ENCODE data around the gene ZNF512. TPM values are rescaled to one million over a fixed set of nuclear protein-coding genes. Genes with fewer than 3 reads are reported as not detected.

The ZNF512 gene
- total and polyA plus RNA-seq, 2 of the 13 experiments (the other 11 are each of a cell fraction or from before 2014, with no cell fraction given) = 29.8 to 31.0 TPM

DNA sequence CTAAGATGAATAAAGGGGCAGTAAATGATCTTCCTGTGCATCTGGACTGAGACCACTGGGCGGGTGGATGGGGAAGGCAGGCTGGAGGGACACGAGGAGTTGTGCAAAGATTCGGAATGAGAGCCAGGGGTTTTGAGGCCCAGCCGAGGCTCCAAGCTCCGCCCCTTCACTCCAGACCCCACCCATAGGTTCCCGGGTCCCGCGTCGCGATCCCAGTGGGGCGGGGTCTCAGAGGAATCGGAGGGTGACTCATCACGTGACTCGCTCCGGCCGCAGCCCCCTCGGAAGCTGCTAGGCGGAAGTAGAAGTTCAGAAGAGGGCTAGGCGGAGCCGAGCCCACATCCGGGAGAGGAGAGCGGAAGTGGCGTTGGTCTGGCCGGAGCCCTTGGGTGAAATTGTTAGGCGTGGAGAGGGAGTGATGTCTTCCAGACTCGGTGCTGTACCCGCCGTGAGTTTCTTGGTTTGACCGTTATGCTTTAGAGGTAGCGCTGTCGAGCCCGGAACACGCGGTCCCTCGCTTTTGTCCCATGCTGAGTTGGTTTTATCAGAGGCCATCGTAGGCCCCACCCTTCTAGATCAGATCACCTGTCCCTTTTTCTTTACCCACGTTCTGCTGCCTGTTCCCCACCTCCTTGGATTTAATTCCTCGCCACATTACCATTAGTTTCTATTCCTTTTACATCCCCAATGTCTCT is at the start of gene ZNF512 (continued):
- TF ChIP-seq, protein P1, sequence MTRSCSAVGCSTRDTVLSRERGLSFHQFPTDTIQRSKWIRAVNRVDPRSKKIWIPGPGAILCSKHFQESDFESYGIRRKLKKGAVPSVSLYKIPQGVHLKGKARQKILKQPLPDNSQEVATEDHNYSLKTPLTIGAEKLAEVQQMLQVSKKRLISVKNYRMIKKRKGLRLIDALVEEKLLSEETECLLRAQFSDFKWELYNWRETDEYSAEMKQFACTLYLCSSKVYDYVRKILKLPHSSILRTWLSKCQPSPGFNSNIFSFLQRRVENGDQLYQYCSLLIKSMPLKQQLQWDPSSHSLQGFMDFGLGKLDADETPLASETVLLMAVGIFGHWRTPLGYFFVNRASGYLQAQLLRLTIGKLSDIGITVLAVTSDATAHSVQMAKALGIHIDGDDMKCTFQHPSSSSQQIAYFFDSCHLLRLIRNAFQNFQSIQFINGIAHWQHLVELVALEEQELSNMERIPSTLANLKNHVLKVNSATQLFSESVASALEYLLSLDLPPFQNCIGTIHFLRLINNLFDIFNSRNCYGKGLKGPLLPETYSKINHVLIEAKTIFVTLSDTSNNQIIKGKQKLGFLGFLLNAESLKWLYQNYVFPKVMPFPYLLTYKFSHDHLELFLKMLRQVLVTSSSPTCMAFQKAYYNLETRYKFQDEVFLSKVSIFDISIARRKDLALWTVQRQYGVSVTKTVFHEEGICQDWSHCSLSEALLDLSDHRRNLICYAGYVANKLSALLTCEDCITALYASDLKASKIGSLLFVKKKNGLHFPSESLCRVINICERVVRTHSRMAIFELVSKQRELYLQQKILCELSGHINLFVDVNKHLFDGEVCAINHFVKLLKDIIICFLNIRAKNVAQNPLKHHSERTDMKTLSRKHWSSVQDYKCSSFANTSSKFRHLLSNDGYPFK (CRISPR knock-in tag; IDR thresholded peaks at IDR 0.05; ENCODE audit: borderline replicate concordance) = peak; percentile 80; the same call in 1 of the 2 replicates
- TF ChIP-seq PHF8 (CRISPR knock-in tag; IDR thresholded peaks at IDR 0.05) = peak; percentile 88
- TF ChIP-seq, protein P2, sequence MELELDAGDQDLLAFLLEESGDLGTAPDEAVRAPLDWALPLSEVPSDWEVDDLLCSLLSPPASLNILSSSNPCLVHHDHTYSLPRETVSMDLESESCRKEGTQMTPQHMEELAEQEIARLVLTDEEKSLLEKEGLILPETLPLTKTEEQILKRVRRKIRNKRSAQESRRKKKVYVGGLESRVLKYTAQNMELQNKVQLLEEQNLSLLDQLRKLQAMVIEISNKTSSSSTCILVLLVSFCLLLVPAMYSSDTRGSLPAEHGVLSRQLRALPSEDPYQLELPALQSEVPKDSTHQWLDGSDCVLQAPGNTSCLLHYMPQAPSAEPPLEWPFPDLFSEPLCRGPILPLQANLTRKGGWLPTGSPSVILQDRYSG (CRISPR knock-in tag; IDR thresholded peaks at IDR 0.05) = no peak; the same call in 1 of the 2 replicates
- TF ChIP-seq, protein P3, sequence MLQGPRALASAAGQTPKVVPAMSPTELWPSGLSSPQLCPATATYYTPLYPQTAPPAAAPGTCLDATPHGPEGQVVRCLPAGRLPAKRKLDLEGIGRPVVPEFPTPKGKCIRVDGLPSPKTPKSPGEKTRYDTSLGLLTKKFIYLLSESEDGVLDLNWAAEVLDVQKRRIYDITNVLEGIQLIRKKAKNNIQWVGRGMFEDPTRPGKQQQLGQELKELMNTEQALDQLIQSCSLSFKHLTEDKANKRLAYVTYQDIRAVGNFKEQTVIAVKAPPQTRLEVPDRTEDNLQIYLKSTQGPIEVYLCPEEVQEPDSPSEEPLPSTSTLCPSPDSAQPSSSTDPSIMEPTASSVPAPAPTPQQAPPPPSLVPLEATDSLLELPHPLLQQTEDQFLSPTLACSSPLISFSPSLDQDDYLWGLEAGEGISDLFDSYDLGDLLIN (CRISPR knock-in tag; IDR thresholded peaks at IDR 0.05; ENCODE audit: borderline replicate concordance) = 0 out of 2 replicates have a peak, but pooled peaks have one; percentile 45
- 0 out of 2 replicates have a peak, but pooled peaks have one; percentile 4 for TF ChIP-seq NFE2L2 (IDR thresholded peaks at IDR 0.05; ENCODE audit: low read length)
- peak; percentile 98 for TF ChIP-seq ELF3 (CRISPR knock-in tag; IDR thresholded peaks at IDR 0.05)
- TF ChIP-seq, protein P4, sequence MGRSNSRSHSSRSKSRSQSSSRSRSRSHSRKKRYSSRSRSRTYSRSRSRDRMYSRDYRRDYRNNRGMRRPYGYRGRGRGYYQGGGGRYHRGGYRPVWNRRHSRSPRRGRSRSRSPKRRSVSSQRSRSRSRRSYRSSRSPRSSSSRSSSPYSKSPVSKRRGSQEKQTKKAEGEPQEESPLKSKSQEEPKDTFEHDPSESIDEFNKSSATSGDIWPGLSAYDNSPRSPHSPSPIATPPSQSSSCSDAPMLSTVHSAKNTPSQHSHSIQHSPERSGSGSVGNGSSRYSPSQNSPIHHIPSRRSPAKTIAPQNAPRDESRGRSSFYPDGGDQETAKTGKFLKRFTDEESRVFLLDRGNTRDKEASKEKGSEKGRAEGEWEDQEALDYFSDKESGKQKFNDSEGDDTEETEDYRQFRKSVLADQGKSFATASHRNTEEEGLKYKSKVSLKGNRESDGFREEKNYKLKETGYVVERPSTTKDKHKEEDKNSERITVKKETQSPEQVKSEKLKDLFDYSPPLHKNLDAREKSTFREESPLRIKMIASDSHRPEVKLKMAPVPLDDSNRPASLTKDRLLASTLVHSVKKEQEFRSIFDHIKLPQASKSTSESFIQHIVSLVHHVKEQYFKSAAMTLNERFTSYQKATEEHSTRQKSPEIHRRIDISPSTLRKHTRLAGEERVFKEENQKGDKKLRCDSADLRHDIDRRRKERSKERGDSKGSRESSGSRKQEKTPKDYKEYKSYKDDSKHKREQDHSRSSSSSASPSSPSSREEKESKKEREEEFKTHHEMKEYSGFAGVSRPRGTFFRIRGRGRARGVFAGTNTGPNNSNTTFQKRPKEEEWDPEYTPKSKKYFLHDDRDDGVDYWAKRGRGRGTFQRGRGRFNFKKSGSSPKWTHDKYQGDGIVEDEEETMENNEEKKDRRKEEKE (IDR thresholded peaks at IDR 0.05) = no peak
- no peak for TF ChIP-seq TCF12 (IDR thresholded peaks at IDR 0.05)
- no peak for TF ChIP-seq TCF12 (CRISPR knock-in tag; IDR thresholded peaks at IDR 0.05)
- TF ChIP-seq SRSF1 (optimal IDR thresholded peaks at IDR 0.05; ENCODE audit: low read depth, low read length) = peak; percentile 68
- TF ChIP-seq, protein P5, sequence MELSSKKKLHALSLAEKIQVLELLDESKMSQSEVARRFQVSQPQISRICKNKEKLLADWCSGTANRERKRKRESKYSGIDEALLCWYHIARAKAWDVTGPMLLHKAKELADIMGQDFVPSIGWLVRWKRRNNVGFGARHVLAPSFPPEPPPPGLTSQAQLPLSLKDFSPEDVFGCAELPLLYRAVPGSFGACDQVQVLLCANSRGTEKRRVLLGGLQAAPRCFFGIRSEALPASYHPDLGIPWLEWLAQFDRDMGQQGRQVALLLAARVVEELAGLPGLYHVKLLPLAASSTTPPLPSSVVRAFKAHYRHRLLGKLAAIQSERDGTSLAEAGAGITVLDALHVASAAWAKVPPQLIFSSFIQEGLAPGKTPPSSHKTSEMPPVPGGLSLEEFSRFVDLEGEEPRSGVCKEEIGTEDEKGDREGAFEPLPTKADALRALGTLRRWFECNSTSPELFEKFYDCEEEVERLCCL (CRISPR knock-in tag; IDR thresholded peaks at IDR 0.05; ENCODE audit: borderline replicate concordance) = no peak
- TF ChIP-seq, protein P6, sequence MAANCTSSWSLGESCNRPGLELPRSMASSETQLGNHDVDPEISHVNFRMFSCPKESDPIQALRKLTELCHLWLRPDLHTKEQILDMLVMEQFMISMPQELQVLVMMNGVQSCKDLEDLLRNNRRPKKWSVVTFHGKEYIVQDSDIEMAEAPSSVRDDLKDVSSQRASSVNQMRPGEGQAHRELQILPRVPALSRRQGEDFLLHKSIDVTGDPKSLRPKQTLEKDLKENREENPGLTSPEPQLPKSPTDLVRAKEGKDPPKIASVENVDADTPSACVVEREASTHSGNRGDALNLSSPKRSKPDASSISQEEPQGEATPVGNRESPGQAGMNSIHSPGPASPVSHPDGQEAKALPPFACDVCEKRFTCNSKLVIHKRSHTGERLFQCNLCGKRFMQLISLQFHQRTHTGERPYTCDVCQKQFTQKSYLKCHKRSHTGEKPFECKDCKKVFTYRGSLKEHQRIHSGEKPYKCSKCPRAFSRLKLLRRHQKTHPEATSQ (CRISPR knock-in tag; IDR thresholded peaks at IDR 0.05; ENCODE audit: borderline replicate concordance) = peak; percentile 74; the same call in 1 of the 2 replicates
- 0 out of 2 replicates have a peak, but pooled peaks have one; percentile 43 for TF ChIP-seq KLF9 (CRISPR knock-in tag; IDR thresholded peaks at IDR 0.05; ENCODE audit: low read depth)
- TF ChIP-seq ZNF446 (CRISPR knock-in tag; IDR thresholded peaks at IDR 0.05) = no peak
- TF ChIP-seq STAT5B (CRISPR knock-in tag; IDR thresholded peaks at IDR 0.05) = no peak; the same call in 1 of the 2 replicates
- TF ChIP-seq HNRNPK (IDR thresholded peaks at IDR 0.05; ENCODE audit: low read depth, low read length, poor library complexity, severe bottlenecking) = no peak
- peak; percentile 92; the same call in 1 of the 2 replicates for TF ChIP-seq ZNF430 (CRISPR knock-in tag; IDR thresholded peaks at IDR 0.05)
- TF ChIP-seq ZNF557 (CRISPR knock-in tag; IDR thresholded peaks at IDR 0.05) = no peak; the same call in 1 of the 2 replicates
